GM19351 (cell line): ENCODE data around the gene ESR2.
"Not testable (repeated sequence)": the region's sequence is repeated elsewhere in the genome, so short reads cannot be mapped to it uniquely, and the experiment has no call there.

Experiments
- ATAC-seq: cut with Tn5 transposase; IDR thresholded peaks from one replicate; pipeline ENCODE4 v1.9.1; 2021; ENCODE audit warnings: mild to moderate bottlenecking, moderate library complexity; ENCODE audit not compliant: unreplicated experiment

ESR2 gene

DNA sequence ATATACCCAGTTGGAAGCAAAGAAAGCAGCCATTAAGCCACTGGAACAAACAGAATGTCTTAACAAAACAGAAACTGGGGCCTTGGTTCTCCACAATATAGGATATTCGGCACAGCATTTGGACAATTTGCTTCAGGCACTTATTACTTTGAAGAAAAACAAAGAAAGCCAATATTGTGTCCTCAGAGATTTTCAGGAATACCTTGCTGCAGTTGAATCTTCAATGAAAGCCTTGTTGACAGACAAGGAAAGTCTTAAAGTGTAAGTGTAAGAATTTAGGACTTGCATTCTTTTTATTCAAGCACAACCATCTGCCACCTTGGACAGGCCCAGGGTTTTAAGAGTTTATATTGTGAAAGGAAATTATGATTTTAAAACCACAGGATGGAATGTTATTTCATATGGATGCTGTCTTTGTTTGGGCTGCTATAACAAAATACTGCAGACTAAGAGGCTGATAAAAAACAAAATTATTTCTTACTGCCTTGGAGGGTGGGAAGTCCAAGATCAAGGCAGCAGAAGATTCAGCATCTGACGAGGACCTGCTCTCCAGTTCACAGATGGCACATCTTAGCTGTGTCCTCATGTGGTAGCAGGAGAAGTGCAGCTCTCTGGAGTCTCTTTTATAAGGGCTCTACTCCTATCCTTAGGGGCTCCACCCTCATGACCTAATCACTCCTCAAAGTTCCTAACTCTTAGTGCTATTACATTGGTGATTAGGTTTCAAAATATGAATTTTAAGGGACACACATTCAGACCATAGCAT lies 244.4 kb downstream of the ESR2 start:
- ATAC-seq: no peak

DNA sequence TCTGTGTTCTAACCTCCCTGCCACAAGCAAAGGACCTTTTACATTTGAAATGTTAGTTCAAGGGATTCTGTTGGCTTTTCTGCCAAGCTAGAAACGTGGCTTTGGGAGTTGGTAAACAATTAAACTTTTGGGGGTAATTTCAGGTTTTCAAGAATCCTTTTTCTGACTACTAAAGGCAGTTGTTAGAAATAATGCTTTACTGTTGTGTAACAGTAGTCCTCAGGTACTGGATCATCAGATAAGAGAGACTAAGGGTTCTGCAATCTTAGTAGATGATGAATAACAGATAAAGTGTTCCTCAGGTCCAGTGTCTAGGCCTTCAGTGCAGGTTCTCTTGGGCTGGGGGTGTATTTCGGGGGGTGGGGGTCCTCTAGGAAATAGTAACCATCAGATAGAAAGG lies 249.1 kb downstream of the ESR2 start:
- ATAC-seq: no peak

DNA sequence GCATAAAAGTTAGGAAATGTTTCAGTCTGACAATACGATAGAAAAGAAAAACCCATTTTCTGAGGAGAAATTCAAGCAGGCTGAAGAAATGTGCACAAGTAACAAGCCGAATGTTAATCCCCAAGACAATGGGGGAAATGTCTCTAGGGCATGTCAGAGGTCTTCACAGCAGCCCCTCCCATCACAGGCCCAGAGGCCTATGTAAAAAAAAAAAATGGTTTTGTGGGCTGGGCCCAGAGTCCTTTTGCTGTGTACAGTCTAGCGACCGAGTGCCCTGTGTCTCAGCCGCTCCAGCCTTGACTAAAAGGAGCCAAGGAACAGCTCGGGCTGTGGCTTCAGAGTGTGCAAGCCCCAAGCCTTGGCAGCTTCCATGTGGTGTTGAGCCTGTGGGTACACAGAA lies 250.9 kb downstream of the ESR2 start:
- not testable (repeated sequence) for ATAC-seq

DNA sequence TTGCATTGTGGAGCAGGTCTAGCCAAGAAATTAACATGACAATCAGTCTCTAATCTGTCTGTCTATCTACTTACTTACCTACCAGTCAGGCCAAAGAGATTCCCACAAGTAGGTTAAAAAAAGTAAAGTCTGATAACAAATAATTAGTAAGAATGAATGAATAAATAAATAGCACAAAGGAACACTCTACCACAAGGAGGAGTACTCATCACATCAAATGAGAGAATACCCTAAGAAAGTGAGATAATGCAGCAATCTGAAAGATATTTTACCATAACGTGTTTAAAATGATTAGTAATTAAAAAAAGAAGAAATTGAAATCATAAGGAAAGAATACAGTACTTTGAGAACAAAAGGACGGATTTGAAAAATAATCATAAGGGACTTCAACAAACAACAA lies 254.1 kb downstream of the ESR2 start:
- ATAC-seq: no peak

DNA sequence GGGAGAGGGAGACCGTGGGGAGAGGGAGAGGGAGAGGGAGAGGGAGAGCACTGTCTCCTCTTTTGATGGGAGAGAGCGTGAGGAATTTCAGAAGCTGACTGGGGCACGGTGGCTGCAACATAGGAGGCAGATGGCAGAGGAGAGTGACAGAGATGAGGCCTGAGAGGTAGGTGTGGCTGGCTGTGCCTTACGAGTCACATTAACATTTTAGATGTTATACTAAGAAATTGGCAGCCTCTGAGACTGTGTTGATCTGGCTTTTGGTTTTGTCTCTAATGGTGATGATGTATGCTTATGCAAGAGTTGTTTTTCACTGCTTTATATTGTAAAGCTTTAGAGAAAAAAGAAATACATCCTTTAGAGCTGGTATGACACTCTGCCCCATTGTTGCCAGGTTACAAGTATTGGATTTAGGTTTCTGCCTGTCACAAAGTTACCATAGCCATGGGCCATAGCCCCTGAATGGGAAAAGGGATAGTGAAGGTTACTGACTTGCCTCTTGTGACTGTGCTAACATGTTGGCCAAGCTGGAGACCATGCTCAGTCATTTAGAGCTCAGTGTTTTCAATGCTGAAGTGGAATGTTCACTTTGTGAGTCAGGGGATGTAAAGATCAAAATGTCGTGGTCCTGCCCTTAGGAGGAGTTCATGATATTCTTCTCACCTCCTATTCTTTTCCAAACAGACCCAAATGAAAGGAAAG lies 255.2 kb downstream of the ESR2 start:
- no peak for ATAC-seq

DNA sequence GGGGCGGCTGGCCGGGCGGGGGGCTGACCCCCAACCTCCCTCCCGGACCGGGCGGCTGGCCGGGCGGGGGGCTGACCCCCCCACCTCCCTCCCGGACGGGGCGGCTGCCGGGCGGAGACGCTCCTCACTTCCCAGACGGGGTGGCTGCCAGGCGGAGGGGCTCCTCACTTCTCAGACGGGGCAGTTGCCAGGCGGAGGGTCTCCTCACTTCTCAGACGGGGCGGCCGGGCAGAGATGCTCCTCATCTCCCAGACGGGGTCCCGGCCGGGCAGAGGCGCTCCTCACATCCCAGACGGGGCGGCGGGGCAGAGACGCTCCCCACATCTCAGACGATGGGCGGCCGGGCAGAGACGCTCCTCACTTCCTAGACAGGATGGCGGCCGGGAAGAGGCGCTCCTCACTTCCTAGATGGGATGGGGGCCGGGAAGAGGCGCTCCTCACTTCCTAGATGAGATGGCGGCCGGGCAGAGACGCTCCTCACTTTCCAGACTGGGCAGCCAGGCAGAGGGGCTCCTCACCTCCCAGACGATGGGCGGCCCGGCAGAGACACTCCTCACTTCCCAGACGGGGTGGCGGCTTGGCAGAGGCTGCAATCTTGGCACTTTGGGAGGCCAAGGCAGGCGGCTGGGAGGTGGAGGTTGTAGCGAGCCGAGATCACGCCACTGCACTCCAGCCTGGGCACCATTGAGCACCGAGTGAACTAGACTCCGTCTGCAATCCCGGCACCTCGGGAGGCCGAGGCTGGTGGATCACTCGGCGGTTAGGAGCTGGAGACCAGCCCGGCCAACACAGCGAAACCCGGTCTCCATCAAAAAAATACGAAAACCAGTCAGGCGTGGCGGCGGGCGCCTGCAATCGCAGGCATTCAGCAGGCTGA lies 256.1 kb downstream of the ESR2 start:
- ATAC-seq: not testable (repeated sequence)

DNA sequence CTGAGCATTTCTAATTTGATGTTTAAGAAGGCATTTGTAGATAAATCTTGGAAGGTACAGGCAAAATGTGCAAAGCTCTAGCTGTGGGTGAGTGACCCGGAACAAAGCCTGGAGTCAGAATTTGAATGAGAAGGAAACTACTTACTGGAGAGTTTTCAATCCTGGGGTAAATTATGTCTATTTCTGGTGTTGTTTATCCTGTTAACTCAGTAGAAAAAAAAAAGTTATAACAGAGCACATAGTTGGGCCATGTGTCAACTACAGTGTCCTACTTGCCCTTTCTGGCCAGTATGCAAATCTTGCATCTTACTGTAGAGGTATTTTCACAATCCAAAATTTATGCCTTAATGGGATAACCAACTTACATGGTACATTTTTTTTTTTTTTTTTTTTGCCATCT lies 259.0 kb downstream of the ESR2 start:
- ATAC-seq: no peak
